Astrocyte (in vitro differentiated cells and primary cell): ENCODE measurements around the gene LPO. TPM values are rescaled to one million over a fixed set of nuclear protein-coding genes. Genes with fewer than 3 reads are reported as not detected.

Source experiments
- DNase-seq: peaks from one replicate; pipeline ENCODE4 v3.0.0-alpha.2; 2010; ENCODE audit warnings: low read depth
- FAIRE-seq: peaks from 2 replicates; lab custom pipeline; 2011; peaks lifted over from hg19 to GRCh38; lab: Jason Lieb, UNC
- H2AFZ ChIP-seq: 2 replicates; pipeline ENCODE4 v1.6.0; 2012; ENCODE audit warnings: low read depth, low read length, inconsistent platforms
- H3K27ac ChIP-seq: 2 replicates; pipeline ENCODE4 v1.5.1; 2011; ENCODE audit warnings: low read depth, low read length, inconsistent platforms
- H3K27me3 ChIP-seq: 2 replicates; pipeline ENCODE4 v1.6.0; 2011; ENCODE audit warnings: low read length, inconsistent platforms; ENCODE audit not compliant: insufficient read depth
- H3K36me3 ChIP-seq: 2 replicates; pipeline ENCODE4 v1.5.1; 2011; ENCODE audit warnings: low read length, inconsistent platforms; ENCODE audit not compliant: insufficient read depth
- H3K4me1 ChIP-seq: 2 replicates; pipeline ENCODE4 v1.5.1; 2011; ENCODE audit warnings: low read length, inconsistent platforms; ENCODE audit not compliant: insufficient read depth
- H3K4me2 ChIP-seq: 2 replicates; pipeline ENCODE4 v1.6.0; 2012; ENCODE audit warnings: low read length, inconsistent platforms
- H3K4me3 ChIP-seq: 2 replicates; pipeline ENCODE4 v1.5.1; 2011; ENCODE audit warnings: low read depth, mild to moderate bottlenecking, low read length, inconsistent platforms; ENCODE audit not compliant: insufficient read depth
- H3K79me2 ChIP-seq: 2 replicates; pipeline ENCODE4 v1.6.0; 2012; ENCODE audit warnings: mild to moderate bottlenecking, low read length, inconsistent platforms; ENCODE audit not compliant: insufficient read depth
- H3K9ac ChIP-seq: 2 replicates; pipeline ENCODE4 v1.6.0; 2012; ENCODE audit warnings: mild to moderate bottlenecking, low read length, inconsistent platforms
- H3K9me3 ChIP-seq: 2 replicates; pipeline ENCODE4 v1.5.1; 2012; ENCODE audit warnings: low read depth, mild to moderate bottlenecking, low read length, inconsistent platforms; ENCODE audit not compliant: insufficient read depth
- H4K20me1 ChIP-seq: 2 replicates; pipeline ENCODE4 v1.6.0; 2012; ENCODE audit warnings: low read length, inconsistent platforms; ENCODE audit not compliant: insufficient read depth
- H3K27ac Mint-ChIP-seq: one replicate; pipeline ENCODE4 v1.8.0; 2021; ENCODE audit warnings: mild to moderate bottlenecking, mixed read lengths; ENCODE audit not compliant: unreplicated experiment
- H3K27me3 Mint-ChIP-seq: one replicate; pipeline ENCODE4 v1.8.0; 2021; ENCODE audit warnings: low read depth, mixed read lengths; ENCODE audit not compliant: unreplicated experiment
- H3K36me3 Mint-ChIP-seq: one replicate; pipeline ENCODE4 v1.8.0; 2021; ENCODE audit warnings: low read depth, mixed read lengths; ENCODE audit not compliant: unreplicated experiment
- H3K4me1 Mint-ChIP-seq: one replicate; pipeline ENCODE4 v1.8.0; 2021; ENCODE audit warnings: low read depth, mixed read lengths; ENCODE audit not compliant: unreplicated experiment
- H3K4me3 Mint-ChIP-seq: one replicate; pipeline ENCODE4 v1.8.0; 2021; ENCODE audit warnings: mild to moderate bottlenecking, moderate library complexity, mixed read lengths; ENCODE audit not compliant: unreplicated experiment
- H3K9me3 Mint-ChIP-seq: one replicate; pipeline ENCODE4 v1.8.0; 2021; ENCODE audit warnings: mild to moderate bottlenecking, mixed read lengths; ENCODE audit not compliant: unreplicated experiment
- CTCF ChIP-seq: IDR thresholded peaks from 2 replicates; pipeline ENCODE4 v1.5.1; 2011; ENCODE audit warnings: low read depth, mild to moderate bottlenecking, inconsistent platforms, low read length, moderate library complexity; ENCODE audit not compliant: insufficient read depth
- EZH2 ChIP-seq: IDR thresholded peaks from 2 replicates; pipeline ENCODE4 v1.6.1; 2012; ENCODE audit warnings: mild to moderate bottlenecking, low read length, inconsistent platforms; ENCODE audit not compliant: insufficient read depth
- total RNA-seq: library from RNA; stranded (reverse); gene quantifications from 2 replicates; pipeline ENCODE4 v1.2.1, GENCODE V29; 2021

LPO gene
- total RNA-seq, 1 donor from 2014 or later, result not detected

DNA sequence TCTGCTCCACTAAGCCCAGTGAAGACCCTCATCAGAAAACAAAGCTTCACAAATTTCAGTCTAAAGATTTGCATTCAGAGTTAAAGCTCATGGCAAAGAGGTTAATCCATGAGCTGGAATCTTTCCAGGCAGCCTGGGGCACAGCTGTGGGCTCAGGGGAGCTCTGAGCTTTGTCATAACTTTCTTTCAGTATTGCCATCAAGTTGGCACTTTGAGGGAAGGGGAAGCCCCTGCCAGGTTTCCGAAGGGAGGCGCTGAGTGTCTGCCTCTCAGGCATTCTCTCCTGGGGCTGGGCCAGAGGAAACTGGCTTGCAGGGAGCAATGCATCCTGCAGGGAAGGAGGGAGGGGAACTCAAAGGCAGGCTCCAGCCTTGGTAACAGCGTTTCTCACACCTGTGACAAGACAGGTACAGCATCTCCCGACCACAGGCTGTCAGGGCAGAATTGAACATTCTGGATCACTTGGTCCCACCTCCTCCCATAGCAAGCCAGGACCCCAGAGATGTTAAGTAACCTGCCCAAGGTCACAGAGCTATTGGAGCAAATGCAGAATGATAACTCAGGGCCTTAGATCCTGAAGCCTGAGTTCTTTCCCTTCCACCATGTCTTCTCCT, 3.9 kb downstream of the LPO start:
- Histone ChIP-seq H3K4me3 (no peak overlapping the region), H3K79me2 (no peaks in the 10 kb centered on the region), H2AFZ (no peak overlapping the region), H3K27me3 (peaks cover 71% of the 10 kb centered on the region), H3K36me3 (no peaks in the 10 kb centered on the region), H3K9ac (no peak overlapping the region), H3K9me3 (no peaks in the 10 kb centered on the region), H3K27ac (no peak overlapping the region), H4K20me1 (no peaks in the 10 kb centered on the region), H3K4me2 (no peak overlapping the region), H3K4me1 (no peaks in the 10 kb centered on the region)
- Mint-ChIP-seq H3K9me3 (peaks cover 9% of the 10 kb centered on the region), H3K4me3 (no peak overlapping the region), H3K4me1 (no peaks in the 10 kb centered on the region), H3K27ac (no peak overlapping the region), H3K36me3 (no peaks in the 10 kb centered on the region), H3K27me3 (peaks cover 82% of the 10 kb centered on the region)
- DNase-seq (no peak), FAIRE-seq (no peak)
- TF ChIP-seq EZH2, result no peak
- no peak for TF ChIP-seq CTCF

GRCh38 chr17:58244963-58245362, 6.6 kb downstream of the LPO start:
- Mint-ChIP-seq H3K4me3 (no peak overlapping the region), H3K4me1 (no peaks in the 10 kb centered on the region), H3K9me3 (peaks cover 13% of the 10 kb centered on the region)

More at GRCh38 chr17:58244963-58245362, 6.6 kb downstream of the LPO start:
- H3K4me3 ChIP-seq, result no peak overlapping the region
- H3K27ac ChIP-seq, result no peak overlapping the region
- H3K27me3 Mint-ChIP-seq, result peaks cover 85% of the 10 kb centered on the region
- H3K27ac Mint-ChIP-seq, result no peak overlapping the region
- H2AFZ ChIP-seq, result no peak overlapping the region
- H3K9me3 ChIP-seq, result no peaks in the 10 kb centered on the region
- no peak overlapping the region for H3K9ac ChIP-seq
- H3K36me3 Mint-ChIP-seq, result no peaks in the 10 kb centered on the region
- H3K36me3 ChIP-seq, result no peaks in the 10 kb centered on the region
- no peaks in the 10 kb centered on the region for H3K4me1 ChIP-seq
- H3K27me3 ChIP-seq, result peaks cover 56% of the 10 kb centered on the region
- no peak for TF ChIP-seq CTCF
- no peak for TF ChIP-seq EZH2
- DNase-seq (no peak), FAIRE-seq (no peak)
- H3K79me2 ChIP-seq, result no peaks in the 10 kb centered on the region
- no peak overlapping the region for H3K4me2 ChIP-seq
- no peaks in the 10 kb centered on the region for H4K20me1 ChIP-seq
